ENCODE data around the gene CBLN3.
"Not testable (repeated sequence)": the region's sequence is repeated elsewhere in the genome, so short reads cannot be mapped to it uniquely, and the experiment has no call there.

The CBLN3 gene

GRCh38 chr14:24388474-24389179 is 40.8 kb downstream of the CBLN3 start:
- FAIRE-seq (no peak), DNase-seq (ENCODE audit: insufficient read length, low spot score) (no peak)

- not testable (repeated sequence) for FAIRE-seq
Measured at GRCh38 chr14:24387579-24387978, 41.9 kb downstream of the CBLN3 start.

GRCh38 chr14:24387009-24387345 is 42.5 kb downstream of the CBLN3 start:
- FAIRE-seq: no peak
- DNase-seq (ENCODE audit: insufficient read length, low spot score): no peak

More at GRCh38 chr14:24387579-24387978, 41.9 kb downstream of the CBLN3 start:
- not testable (repeated sequence) for DNase-seq (ENCODE audit: insufficient read length, low spot score)

GRCh38 chr14:24385524-24385923 is 43.9 kb downstream of the CBLN3 start:
- DNase-seq (ENCODE audit: insufficient read length, low spot score) (no peak), FAIRE-seq (no peak)

GRCh38 chr14:24384169-24384568 is 45.3 kb downstream of the CBLN3 start:
- FAIRE-seq (no peak), DNase-seq (ENCODE audit: insufficient read length, low spot score) (no peak)

- DNase-seq (ENCODE audit: insufficient read length, low spot score) (no peak), FAIRE-seq (no peak)
Measured at GRCh38 chr14:24382064-24382371, 47.5 kb downstream of the CBLN3 start.

- FAIRE-seq: no peak
- DNase-seq (ENCODE audit: insufficient read length, low spot score): no peak
Measured at GRCh38 chr14:24381363-24382063, 48.0 kb downstream of the CBLN3 start.

- FAIRE-seq (no peak), DNase-seq (ENCODE audit: insufficient read length, low spot score) (no peak)
Measured at GRCh38 chr14:24379907-24380730, 49.3 kb downstream of the CBLN3 start.

- FAIRE-seq: no peak
- no peak for DNase-seq (ENCODE audit: insufficient read length, low spot score)
Measured at GRCh38 chr14:24378981-24379906, 50.2 kb downstream of the CBLN3 start.

GRCh38 chr14:24378327-24378726 is 51.1 kb downstream of the CBLN3 start:
- FAIRE-seq (no peak), DNase-seq (ENCODE audit: insufficient read length, low spot score) (no peak)

GRCh38 chr14:24377657-24378056 is 51.8 kb downstream of the CBLN3 start:
- FAIRE-seq (no peak), DNase-seq (ENCODE audit: insufficient read length, low spot score) (no peak)

GRCh38 chr14:24377126-24377525 is 52.3 kb downstream of the CBLN3 start:
- no peak for DNase-seq (ENCODE audit: insufficient read length, low spot score)
- no peak for FAIRE-seq
